GM18502 (cell line): Measurements from ENCODE around the gene GJC1.
"Not testable (repeated sequence)": the region's sequence is repeated elsewhere in the genome, so short reads cannot be mapped to it uniquely, and the experiment has no call there.

Experiments used
- ATAC-seq: cut with Tn5 transposase; IDR thresholded peaks from one replicate; pipeline ENCODE4 v1.9.1; 2021; ENCODE audit warnings: mild to moderate bottlenecking; ENCODE audit not compliant: unreplicated experiment, poor library complexity

The GJC1 gene

GRCh38 chr17:44763170-44763569 is 66.9 kb downstream of the GJC1 start:
- ATAC-seq, result no peak

- ATAC-seq, result no peak
These were observed 67.9 kb downstream of the GJC1 start for GRCh38 chr17:44761932-44762810.

- no peak for ATAC-seq
These were observed 69.4 kb downstream of the GJC1 start for GRCh38 chr17:44760474-44761308.

GRCh38 chr17:44759916-44760243 is 70.2 kb downstream of the GJC1 start:
- no peak for ATAC-seq

- no peak for ATAC-seq
These were observed 70.8 kb downstream of the GJC1 start for GRCh38 chr17:44759086-44759915.

GRCh38 chr17:44758414-44759085 is 71.5 kb downstream of the GJC1 start, which contains the start of gene ADAM11:
Gene ADAM11 (plus strand): TSS chr17:44758988. CDS start chr17:44759200, 212 bp downstream.
- no peak for ATAC-seq

GRCh38 chr17:44757918-44758413 is 72.1 kb downstream of the GJC1 start:
- ATAC-seq, result no peak

- no peak for ATAC-seq
These were observed 72.8 kb downstream of the GJC1 start for GRCh38 chr17:44757045-44757917.

GRCh38 chr17:44755180-44755579 is 74.9 kb downstream of the GJC1 start:
- ATAC-seq, result not testable (repeated sequence)

GRCh38 chr17:44754276-44754675 is 75.8 kb downstream of the GJC1 start:
- no peak for ATAC-seq

GRCh38 chr17:44752953-44753861 is 76.9 kb downstream of the GJC1 start:
- no peak for ATAC-seq

- ATAC-seq, result no peak
These were observed 78.3 kb downstream of the GJC1 start for GRCh38 chr17:44751806-44752205.

- no peak for ATAC-seq
These were observed 78.8 kb downstream of the GJC1 start for GRCh38 chr17:44751331-44751730.

GRCh38 chr17:44749980-44750318 is 80.1 kb downstream of the GJC1 start:
- no peak for ATAC-seq

- ATAC-seq, result no peak
These were observed 80.8 kb downstream of the GJC1 start for GRCh38 chr17:44749076-44749979.
